ENCODE data around the gene POFUT1. TPM values are rescaled to one million over a fixed set of nuclear protein-coding genes. Genes with fewer than 3 reads are reported as not detected.
"Not testable (repeated sequence)": the region's sequence is repeated elsewhere in the genome, so short reads cannot be mapped to it uniquely, and the experiment has no call there.

POFUT1 gene
- total RNA-seq, 1 donor from 2014 or later: 30.0 TPM

GRCh38 chr20:32232326-32232886 lies 24.7 kb downstream of the POFUT1 start:
- intact Hi-C loops (cut with micrococcal nuclease): no loop called here

DNA sequence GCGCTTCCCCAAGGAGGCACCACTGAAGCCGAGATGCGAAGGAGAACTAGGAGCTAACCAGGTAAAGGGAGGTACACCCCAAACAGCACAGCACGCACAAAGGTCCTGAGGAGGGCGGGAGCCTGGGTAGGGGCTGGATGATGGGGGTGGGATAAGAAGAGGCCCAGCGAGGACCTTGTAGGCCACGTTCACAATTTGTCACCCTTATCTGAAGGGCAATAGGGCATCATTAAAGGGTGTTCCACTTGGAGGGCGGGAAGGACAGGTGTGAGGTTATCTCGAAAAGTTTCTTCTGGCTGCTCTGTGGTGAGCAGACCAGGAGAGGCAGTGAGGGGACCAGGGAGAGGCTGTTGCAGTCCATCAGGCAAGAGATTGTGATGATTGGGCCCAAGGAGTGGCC lies 25.6 kb downstream of the POFUT1 start:
- intact Hi-C loops (cut with micrococcal nuclease): no loop called here

GRCh38 chr20:32234135-32234808 lies 26.6 kb downstream of the POFUT1 start:
- intact Hi-C loops (cut with micrococcal nuclease): no loop called here

GRCh38 chr20:32235331-32236047 lies 27.8 kb downstream of the POFUT1 start:
- intact Hi-C loops (cut with micrococcal nuclease): no loop called here

DNA sequence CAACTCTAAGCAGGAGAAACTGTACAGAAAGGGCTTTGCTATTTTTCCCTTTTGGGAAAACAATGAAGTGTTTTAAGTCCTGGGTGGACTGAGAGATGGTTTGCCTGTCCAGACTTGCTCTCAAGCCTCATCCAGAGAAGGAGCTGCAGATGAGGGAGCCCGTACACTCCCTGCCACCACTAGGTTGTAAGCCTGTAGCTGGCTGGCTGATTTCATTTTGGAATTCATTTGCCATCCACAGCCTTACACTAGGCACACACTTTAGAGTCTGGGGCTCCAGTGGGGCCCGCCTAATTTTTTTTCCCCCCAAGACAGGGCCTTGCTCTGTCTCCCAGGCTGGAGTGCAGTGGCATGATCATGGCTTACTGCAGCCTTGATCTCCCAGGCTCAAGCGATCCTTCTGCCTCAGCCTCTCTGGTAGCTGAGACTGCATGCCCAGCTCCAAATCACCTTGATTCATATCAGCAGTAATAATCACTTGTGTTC lies 28.4 kb downstream of the POFUT1 start:
- intact Hi-C loops (cut with micrococcal nuclease): no loop called here

- intact Hi-C loops (cut with micrococcal nuclease): no loop called here
Measured at GRCh38 chr20:32236819-32237218, 29.1 kb downstream of the POFUT1 start.

GRCh38 chr20:32237419-32237818 lies 29.7 kb downstream of the POFUT1 start:
- intact Hi-C loops (cut with micrococcal nuclease): no loop called here

DNA sequence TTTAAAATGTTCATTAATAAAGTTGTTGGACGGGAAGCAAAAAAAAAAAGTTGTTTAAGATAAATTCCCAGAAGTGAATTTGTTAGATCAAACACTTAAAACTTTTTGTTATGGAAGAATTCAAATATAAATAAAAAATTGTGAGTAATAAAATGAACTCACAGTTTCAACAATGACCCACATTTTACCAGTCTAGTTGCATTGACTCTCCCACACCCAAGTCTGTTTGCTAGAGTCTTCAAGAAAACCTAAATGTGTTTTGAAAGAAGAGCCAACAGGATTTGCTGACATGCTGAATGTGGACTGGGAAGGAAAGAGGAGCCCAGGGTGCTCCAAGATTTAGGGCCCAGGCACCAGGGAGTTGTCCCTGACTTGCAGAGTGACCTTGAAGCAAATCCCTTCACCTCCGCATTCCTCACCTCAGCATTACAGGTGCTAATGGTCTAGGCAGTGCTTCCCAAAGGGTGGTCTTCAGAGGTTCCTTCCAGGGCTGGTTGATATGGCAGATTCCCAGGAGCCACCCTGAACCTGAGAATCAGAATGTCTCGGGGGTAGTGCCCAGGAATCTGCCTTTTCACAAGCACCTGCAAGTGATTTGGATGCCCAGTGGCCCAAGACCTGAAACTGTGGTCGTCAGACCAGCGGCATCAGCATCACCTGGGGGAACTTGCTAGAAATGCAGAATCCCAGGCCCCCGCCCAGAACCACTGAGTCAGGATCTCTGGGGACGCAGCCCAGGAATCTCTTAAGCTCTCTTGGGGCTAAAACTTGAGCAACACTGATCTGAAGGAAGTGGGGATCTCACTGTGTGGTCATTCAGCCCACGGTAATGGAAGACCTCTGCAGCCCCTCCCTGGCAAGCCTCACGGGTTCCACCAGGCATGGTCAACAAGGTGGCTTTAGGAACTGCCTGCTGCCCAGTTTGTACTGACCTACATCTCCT lies 31.1 kb downstream of the POFUT1 start:
- intact Hi-C loops (cut with micrococcal nuclease): no loop called here

DNA sequence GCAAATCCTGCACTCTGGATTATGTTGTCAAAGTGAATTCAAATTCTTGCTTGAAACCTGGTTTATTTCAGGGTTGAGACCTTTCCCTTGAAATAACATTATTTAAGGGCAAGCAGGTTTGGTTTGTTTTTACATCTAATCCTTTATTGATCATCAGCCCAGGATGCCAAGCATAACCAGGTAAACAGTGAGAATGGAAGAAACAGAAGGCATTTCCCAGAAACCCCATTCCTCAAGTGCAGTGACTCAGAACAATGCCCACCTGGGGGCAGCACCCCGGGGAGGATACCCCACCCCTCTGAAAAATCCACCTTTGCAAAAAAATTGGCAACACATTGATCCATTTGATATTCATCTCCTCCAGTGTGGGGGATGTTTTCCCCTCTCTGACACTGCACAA lies 32.5 kb downstream of the POFUT1 start:
- intact Hi-C loops (cut with micrococcal nuclease): no loop called here

GRCh38 chr20:32241807-32242206 lies 34.1 kb downstream of the POFUT1 start:
- intact Hi-C loops (cut with micrococcal nuclease): no loop called here

DNA sequence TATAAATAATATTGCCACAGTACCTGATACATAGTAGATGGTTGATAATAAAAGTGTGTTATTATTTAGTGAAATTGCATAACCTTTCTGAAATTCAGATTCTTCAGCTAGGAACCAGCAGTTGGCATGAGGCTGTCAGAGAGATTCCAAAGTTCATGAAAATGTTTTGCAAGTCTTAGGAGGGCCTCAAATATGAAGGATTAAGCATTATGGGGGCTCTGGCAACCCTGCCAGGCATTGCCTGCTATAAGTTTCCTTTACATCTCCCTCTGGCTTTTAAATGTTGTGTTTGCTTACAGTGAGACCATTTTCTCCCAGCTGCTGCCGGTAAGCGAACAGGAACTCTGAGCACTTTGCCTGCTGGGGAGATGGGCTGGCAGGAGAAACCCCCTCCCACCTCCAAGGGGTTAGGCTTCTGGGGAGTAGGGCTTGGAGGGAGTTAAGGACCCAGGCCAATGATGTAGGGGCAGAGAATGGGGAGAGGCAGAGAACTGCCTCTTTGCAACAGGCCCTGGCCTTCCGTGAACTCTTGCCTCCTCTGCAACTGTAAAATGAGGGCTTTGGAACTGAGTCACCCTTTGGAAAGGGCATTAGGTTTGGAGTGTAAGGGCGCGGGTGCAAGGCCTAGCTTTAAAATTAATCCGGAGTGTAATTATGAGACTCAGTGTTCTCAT lies 36.6 kb downstream of the POFUT1 start:
- intact Hi-C loops (cut with micrococcal nuclease): no loop called here

DNA sequence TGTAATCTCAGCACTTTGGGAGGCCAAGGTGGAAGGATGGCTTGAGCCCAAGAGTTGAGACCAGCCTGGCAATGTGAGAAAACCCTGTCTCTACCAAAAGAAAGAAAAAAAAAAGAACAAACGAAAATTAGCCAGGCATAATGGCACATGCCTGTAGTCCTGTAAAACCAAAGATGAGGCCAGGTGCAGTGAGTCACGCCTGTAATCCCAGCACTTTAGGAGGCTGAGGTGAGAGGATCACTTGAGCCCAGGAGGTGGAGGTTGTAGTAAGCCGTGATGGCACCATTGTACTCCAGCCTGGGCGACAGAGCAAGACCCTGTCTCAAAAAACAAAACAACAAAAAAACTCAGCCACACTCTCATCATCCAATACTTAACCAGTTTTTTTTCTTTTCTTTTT lies 37.3 kb downstream of the POFUT1 start:
- intact Hi-C loops (cut with micrococcal nuclease): no loop called here

DNA sequence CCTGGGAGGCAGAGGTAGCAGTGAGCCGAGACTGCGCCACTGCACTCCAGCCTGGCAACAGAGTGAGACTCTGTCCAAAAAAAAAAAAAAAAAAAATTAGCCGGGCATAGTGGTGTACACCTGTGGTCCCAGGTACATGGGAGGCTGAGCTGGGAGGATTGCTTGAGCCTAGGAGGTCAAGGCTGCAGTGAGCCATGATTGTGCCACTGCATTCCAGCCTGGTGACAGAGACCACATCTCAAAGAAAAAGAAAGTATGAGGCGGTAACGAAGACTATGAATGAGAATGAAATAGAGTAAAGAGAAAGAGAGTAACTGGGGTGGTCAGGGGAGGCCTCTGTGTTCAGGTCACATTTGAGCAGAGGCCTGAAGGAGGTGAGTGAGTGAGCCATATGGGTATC lies 38.5 kb downstream of the POFUT1 start:
- intact Hi-C loops (cut with micrococcal nuclease): not testable (repeated sequence)

- intact Hi-C loops (cut with micrococcal nuclease): loop anchor here (2.0 kb wide), 1 partner anchor 41 kb away; the partner anchor contains the start of genes PLAGL2 and POFUT1
Measured at GRCh38 chr20:32248043-32248442, 40.4 kb downstream of the POFUT1 start.

DNA sequence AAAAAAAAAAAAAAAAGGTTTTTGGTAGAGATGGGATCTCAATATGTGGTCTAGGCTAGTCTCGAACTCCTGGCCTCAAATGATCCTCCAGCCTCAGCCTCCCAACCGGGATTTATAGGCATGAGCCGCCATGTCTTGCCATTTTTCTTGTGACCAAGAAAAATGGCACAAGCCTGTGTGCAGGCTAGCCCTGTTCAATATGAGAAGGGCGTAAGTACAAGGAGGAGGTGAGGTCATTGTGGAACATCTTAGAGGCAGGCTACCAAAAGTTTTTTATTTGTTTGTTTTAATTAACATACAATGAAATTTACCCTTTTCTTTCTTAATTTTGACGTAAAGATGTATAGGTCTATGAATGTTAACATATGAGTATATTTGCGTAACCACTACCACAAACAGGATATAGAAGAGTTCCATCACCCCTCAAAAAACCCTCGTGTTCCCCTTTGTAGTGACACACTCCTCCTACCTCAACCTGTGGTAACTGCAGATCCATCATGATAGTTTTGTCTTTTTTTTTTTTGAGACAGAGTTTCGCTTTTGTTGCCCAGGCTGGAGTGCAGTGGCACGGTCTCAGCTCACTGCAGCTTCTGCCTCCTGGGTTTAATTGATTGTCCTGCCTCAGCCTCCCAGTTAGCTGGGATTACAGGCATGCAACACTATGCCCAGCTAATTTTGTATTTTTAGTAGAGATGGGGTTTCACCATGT lies 41.5 kb downstream of the POFUT1 start:
- intact Hi-C loops (cut with micrococcal nuclease): loop anchor here (2.0 kb wide), 1 partner anchor 42 kb away; the partner anchor contains the start of genes PLAGL2 and POFUT1

DNA sequence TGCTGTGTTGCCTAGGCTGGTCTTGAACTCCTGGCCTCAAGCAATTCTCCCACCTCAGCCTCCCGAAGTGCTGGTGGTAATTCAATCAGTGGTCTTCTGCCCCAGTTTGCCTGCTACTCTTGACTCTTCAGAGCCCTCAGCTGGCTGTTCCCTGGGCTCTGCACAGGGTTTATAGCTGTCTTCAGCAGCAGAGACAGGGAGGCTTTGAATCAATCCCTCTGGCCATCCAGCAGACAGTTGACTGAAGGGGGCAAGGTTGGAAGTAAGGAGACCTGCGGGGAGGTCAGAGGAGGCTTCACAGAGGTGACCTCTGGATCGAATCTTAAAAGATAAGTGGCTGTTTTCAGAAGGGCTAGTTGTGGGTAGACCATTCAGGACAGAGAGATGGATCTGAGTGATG lies 43.8 kb downstream of the POFUT1 start:
- intact Hi-C loops (cut with micrococcal nuclease): no loop called here

DNA sequence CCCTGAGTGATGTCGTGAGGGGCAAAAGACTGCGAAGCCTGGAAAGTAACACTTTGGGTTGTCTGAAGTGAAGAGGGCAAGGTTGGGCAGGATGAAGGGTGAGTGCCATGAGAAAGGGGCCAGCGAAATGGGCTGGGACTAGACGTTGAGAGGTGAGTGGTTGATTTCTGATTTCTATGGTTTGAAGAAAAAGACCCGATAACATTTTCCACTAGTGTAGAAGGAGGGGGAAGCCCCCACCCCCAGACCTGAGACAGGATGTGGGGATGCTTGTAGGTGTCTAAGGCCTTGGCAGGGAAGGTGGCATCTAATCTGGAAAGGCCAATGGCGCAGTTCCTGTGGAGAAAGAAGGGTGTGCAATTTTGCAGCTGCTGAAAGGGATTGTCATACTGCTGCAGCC lies 44.5 kb downstream of the POFUT1 start:
- intact Hi-C loops (cut with micrococcal nuclease): no loop called here

DNA sequence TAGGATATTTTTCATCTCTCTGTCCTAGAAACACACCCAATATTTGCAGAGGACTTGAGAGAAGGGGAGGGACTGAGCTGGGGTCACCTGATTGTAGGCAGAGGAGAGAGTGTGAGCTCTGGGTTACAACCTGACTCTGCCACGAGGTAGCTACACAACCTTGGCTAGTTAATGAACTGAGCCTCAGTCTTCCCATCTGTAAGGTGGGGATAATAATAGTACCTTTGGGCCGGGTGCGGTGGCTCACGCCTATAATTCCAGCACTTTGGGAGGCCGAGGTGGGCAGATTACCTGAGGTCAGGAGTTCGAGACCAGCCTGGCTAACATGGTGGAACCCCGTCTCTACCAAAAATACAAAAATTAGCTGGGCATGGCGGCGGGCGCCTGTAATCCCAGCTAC lies 53.3 kb downstream of the POFUT1 start:
- intact Hi-C loops (cut with micrococcal nuclease): not testable (repeated sequence)

- intact Hi-C loops (cut with micrococcal nuclease): no loop called here
Measured at GRCh38 chr20:32261644-32262043, 54.0 kb downstream of the POFUT1 start.

DNA sequence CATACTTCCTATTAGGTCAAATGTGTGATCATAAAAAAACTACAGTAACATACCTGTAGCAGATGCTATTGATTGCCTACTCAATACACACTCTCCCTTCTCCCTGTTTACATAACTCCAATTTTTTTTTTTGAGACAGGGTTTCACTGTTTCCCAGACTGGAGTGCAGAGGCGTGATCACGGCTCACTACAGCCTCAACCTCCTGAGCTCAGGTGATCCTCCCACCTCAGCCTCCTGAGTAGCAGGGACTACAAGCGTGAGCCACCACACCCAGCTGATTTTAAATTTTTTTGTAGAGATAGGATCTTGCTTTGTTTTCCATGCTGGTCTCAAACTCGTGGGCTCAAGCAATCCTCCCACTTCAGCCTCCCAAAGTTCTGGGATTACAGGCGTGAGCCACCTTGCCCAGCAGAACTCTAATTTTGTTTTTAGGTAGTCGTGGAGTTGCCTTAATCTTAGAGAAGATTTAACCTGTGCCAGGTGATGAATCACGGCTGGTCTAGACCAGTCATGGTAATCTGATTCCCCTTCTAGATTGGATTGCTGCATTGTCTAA lies 55.8 kb downstream of the POFUT1 start:
- intact Hi-C loops (cut with micrococcal nuclease): no loop called here

All from T-helper 2 cell treated with Interferon-gamma antibody and Interleukin-4, amounts not matched to agents 100 ng/mL and 5 ng/mL, for 36 hours (primary cell).